SK-N-MC (cell line): Measurements from ENCODE around the gene COL4A5.

Experiments
- EZH2 ChIP-seq: fragments of 200-600 bp; sonication (generic); IDR thresholded peaks from one replicate; pipeline ENCODE4 v1.6.1; 2017; ENCODE audit warnings: antibody characterized with exemption
- POLR2AphosphoS5 ChIP-seq: IDR thresholded peaks from 2 replicates; pipeline ENCODE4 v1.6.1; 2012; ENCODE audit warnings: mild to moderate bottlenecking, low read depth, low read length, borderline replicate concordance

DNA sequence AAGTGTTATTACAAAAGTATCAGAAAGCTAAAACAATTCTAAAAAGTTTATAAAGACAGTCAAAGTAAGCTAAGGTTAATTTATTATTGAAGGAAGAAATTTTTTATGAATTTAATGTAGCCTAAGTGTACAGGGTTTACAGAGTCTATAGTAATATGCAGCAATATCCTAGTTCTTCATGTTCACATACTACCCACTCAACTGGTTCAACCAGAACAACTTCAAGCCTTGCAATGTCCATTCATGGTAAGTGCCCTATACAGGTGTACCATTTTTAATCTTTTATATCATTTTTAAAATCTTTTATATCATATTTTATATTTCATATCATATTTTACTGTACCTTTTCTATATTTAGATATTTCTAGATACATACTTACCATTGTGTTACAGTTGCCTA is 34.3 kb downstream of the COL4A5 start:
- TF ChIP-seq POLR2AphosphoS5 = no peak
- no peak for TF ChIP-seq EZH2
